IPS-NIHi7 (cell line): ENCODE results near the gene SMYD4.
"Not testable (repeated sequence)": the region's sequence is repeated elsewhere in the genome, so short reads cannot be mapped to it uniquely, and the experiment has no call there.

ENCODE experiments used
- DNase-seq: peaks from one replicate; pipeline ENCODE4 v3.0.0; 2012; ENCODE audit warnings: mixed read lengths; ENCODE audit errors: extremely low spot score

SMYD4 gene

DNA sequence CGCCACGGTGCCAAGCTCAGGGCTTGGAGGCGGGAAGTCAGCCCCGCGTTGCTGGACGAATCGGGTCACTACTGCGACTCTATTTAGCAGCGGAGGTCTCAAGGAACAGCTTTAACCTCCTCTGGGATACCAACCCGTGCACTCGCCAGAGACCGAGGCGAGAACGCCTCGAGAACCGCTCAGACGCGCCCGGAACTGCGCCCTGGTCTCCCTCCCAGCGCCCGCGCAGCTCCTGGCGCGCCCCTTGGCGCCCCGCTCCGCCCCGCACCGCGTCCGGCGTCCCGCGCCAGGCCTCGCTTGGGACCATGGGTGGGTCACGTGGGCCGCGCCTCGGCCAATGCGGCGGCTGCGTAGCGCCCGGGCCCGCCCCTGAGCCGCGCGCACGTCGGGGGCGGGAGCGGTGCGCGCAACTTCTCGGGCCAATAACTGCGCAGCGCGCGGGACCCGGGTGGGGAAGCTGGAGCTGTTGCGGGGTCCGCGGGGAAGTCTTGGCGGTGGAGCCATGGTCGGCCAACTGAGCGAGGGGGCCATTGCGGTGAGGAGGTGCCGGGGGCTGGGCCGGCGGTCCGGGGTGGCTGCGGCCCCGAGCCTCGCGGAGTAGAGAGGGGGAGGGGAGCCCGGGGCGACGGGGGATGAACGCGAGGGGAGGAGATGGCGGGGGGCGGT lies at the start of gene SMYD4, which contains the start of gene RPA1:
SMYD4 (minus strand) TSS at position 311 of the 666 bp plus-strand sequence. CDS start 1,908 bp downstream, outside the sequence.
RPA1 (plus strand) TSS at position 414 of the 666 bp plus-strand sequence; CDS start at position 503, 89 bp downstream.
- peak; percentile 100 for DNase-seq

- DNase-seq, result no peak
These were observed 48.9 kb upstream of the SMYD4 start for GRCh38 chr17:1878419-1879121.

DNA sequence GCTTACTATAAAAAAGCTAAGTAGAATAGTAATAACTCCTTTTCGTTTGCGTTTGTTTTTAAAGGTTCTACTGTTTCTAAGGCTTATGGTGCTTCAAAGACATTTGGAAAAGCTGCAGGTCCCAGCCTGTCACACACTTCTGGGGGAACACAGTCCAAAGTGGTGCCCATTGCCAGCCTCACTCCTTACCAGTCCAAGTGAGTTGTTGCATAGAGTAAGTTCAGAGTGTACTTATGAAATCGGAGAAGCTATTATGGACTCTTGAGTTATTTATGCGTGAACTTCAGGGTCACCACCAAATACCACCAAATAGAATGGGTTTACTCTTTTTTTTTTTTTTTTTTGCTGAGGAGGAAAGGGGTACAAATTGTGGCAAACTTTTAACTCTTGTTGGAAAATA lies 45.9 kb upstream of the SMYD4 start:
- DNase-seq, result no peak

- DNase-seq, result no peak
These were observed 43.7 kb upstream of the SMYD4 start for GRCh38 chr17:1873418-1873817.

- no peak for DNase-seq
These were observed 43.3 kb upstream of the SMYD4 start for GRCh38 chr17:1872976-1873375.

GRCh38 chr17:1872254-1872653 lies 42.6 kb upstream of the SMYD4 start:
- no peak for DNase-seq

GRCh38 chr17:1871756-1872155 lies 42.1 kb upstream of the SMYD4 start:
- DNase-seq, result no peak

- DNase-seq, result no peak
These were observed 40.9 kb upstream of the SMYD4 start for GRCh38 chr17:1870592-1870991.

- no peak for DNase-seq
These were observed 38.4 kb upstream of the SMYD4 start for GRCh38 chr17:1868090-1868489.

- no peak for DNase-seq
These were observed 37.6 kb upstream of the SMYD4 start for GRCh38 chr17:1867307-1867706.

DNA sequence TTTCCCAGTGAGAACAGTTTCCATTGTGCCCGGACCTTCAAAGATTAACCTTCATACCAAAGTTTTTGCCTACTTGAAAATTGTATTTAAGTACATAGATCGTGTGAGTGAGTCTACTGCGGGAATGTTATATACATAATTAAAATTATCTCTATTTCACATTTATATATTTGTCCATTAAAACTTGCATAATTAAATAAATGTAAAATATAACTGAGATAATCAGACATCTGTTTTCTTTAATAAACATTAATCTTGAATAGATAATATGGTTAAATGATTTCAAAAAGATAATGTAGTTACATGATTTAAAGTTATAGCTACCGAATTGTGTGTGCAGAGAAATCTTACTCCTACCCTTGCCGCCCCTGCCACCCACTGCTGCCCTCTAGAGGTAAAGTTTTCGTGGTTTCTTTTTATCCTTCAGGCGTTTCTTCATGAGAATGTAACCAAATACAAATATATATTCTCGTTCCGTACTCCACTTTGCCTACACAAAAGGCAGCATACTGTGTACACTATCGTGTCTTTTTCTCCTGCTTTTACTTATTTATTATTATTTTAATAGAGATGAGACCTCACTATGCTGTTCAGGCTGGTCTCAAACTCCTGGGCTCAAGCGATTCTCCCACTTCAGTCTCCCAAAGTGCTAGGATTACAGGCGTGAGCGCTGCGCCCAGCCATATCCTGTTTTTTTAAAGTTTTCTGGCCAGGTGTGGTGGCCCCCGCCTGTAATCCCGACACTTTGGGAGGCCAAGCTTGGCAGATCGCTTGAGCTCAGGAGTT lies 35.7 kb upstream of the SMYD4 start:
- peak; percentile 61 for DNase-seq

GRCh38 chr17:1861391-1862010 lies 31.8 kb upstream of the SMYD4 start:
- DNase-seq, result no peak

DNA sequence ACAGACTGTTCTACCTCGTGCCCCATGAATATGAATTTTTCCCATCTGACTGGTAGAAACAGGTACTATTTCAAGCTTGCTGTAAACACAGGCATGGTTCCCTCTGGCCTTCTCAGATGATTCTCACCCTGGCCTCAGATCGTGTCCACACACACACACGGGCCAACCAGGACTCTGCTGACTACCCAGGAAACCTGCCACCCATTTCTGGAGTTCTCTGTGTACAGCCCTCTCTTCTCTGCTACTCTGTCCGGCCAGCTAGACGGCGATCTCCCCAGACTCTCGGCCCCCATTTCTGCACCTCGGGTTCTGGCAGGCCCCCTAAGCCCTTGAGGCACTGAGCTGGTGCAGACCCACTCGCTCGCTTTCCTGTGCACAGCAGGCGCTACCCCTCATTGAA lies 31.3 kb upstream of the SMYD4 start:
- DNase-seq, result no peak

DNA sequence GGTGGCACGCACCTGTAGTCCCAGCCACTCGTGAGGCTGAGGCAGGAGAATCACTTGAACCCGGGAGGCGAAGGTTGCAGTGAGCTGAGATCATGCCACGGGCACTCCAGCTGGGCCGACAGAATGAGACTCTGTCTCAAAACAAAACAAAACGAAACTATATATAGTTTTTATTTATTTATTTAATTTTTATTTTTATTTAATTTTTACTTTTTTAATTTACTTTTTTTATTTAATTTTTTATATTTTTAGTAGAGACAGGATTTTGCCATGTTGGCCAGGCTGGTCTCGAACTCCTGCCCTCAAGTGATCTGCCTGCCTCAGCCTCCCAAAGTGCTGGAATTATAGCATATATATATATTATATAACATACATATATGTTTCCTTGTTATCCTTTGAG lies 26.8 kb upstream of the SMYD4 start:
- DNase-seq, result not testable (repeated sequence)

DNA sequence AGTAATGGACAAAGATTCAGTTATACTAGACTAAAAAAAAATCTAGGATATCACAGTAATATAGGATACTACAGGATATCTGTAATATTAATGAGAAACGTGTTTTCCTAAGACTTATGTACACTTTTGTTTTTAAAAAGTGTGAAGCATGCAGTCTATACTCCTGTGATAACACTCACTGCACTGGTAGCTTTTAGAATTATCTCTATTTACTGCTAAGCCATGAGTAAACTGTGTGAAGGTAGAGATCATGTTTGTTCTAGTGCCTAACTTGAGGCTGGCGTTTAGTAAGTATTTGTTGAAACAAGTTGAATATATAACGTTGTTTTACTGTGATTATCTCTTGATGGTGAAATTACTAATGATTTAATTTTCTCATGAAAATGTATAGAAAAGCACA lies 24.0 kb upstream of the SMYD4 start:
- DNase-seq, result no peak

- no peak for DNase-seq
These were observed 22.6 kb upstream of the SMYD4 start for GRCh38 chr17:1852327-1852726.

GRCh38 chr17:1847191-1847590 lies 17.5 kb upstream of the SMYD4 start:
- DNase-seq, result no peak

DNA sequence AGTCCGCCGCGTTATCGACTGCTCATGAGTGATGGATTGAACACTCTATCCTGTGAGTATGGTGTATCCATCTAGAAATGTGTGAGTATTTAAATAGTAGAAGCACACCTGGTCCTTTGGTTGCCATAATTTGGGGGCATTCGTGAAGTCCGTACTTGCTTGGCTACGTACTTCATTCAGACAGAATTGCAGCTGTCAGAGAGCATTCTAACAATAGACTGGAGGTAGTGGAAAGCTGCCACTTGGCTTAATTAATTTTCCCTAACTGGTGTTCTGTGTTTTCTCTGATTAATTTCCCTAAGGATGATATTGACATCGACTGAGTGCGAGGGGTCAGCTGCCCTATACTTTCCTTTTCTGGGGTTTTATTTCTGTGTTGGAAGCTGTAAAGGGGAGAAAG lies 14.2 kb upstream of the SMYD4 start:
- DNase-seq, result no peak

- DNase-seq, result no peak
These were observed 9.8 kb upstream of the SMYD4 start for GRCh38 chr17:1839516-1839915.

DNA sequence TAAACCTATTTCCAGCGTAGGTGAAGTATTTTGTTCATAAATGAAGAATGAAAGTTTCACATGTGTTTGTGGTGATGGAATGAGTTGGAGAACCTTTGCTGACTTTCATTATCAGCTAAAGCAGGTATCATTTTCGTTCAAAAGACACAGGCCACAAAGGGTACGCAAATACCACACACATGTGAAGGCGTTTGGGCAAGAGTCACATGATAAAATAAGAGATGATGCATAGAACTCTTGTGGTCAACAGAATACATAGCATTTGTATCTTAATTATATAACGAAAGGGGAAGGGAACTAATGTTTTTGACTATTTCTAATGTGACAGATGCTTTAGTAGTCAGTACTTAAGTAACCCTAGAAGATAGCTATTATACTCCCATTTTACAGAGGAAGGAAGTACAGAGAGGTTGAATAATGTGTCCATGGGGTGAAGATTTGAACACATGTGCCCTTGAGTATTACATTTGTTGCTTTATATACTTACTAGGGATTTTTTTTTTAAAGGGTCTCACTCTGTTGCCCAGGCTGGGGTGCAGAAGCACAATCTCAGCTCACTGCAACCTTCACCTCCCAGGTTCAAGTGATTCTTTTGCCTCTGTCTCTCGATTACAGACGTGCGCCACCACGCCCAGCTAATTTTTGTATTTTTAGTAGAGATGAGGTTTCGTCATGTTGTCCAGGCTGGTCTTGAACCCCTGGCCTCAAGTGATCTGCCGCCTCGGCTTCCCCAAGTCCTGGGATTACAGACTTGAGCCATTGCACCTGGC lies 4.9 kb upstream of the SMYD4 start:
- no peak for DNase-seq

- DNase-seq, result peak; percentile 59
These were observed 586 bp upstream of the SMYD4 start for GRCh38 chr17:1830288-1830687.
